ENCODE measurements around the gene MRGPRF. TPM values are rescaled to one million over a fixed set of nuclear protein-coding genes. Genes with fewer than 3 reads are reported as not detected.

MRGPRF gene
- total RNA-seq, 2 donors from 2014 or later, result 3.0 to 17.9 TPM

GRCh38 chr11:68994894-68995285, 18.2 kb downstream of the MRGPRF start:
- no peak overlapping the region for H3K9ac ChIP-seq (ENCODE audit: low read depth in 2 of 2, low read length in 2 of 2)
- TF ChIP-seq CTCF (IDR thresholded peaks at IDR 0.05), result no peak
- H3K36me3 ChIP-seq, result no peaks in the 10 kb centered on the region
- H3K4me3 ChIP-seq, result no peak overlapping the region
- intact Hi-C loops (cut with DNase I), result no loop called here
- H3K27me3 ChIP-seq, result no peaks in the 10 kb centered on the region
- H3K4me1 ChIP-seq, result no peaks in the 10 kb centered on the region
- no peak overlapping the region for H3K27ac ChIP-seq
- no peak for DNase-seq
- no peaks in the 10 kb centered on the region for H3K9me3 ChIP-seq

GRCh38 chr11:68994161-68994893, 18.7 kb downstream of the MRGPRF start:
- H3K36me3 ChIP-seq, result no peaks in the 10 kb centered on the region
- intact Hi-C loops (cut with DNase I), result no loop called here
- no peak for DNase-seq
- H3K4me1 ChIP-seq, result no peaks in the 10 kb centered on the region
- no peaks in the 10 kb centered on the region for H3K9me3 ChIP-seq
- no peak overlapping the region for H3K4me3 ChIP-seq
- H3K27ac ChIP-seq, result no peak overlapping the region
- H3K9ac ChIP-seq (ENCODE audit: low read depth in 2 of 2, low read length in 2 of 2), result no peak overlapping the region
- H3K27me3 ChIP-seq, result no peaks in the 10 kb centered on the region
- no peak for TF ChIP-seq CTCF (IDR thresholded peaks at IDR 0.05)

GRCh38 chr11:68993546-68993945, 19.5 kb downstream of the MRGPRF start:
- no peak overlapping the region for H3K9ac ChIP-seq (ENCODE audit: low read depth in 2 of 2, low read length in 2 of 2)
- no peaks in the 10 kb centered on the region for H3K36me3 ChIP-seq
- H3K9me3 ChIP-seq, result no peaks in the 10 kb centered on the region
- intact Hi-C loops (cut with DNase I), result no loop called here
- H3K4me3 ChIP-seq, result no peak overlapping the region
- TF ChIP-seq CTCF (IDR thresholded peaks at IDR 0.05), result no peak
- no peak for DNase-seq
- H3K27me3 ChIP-seq, result no peaks in the 10 kb centered on the region
- no peak overlapping the region for H3K27ac ChIP-seq
- no peaks in the 10 kb centered on the region for H3K4me1 ChIP-seq

GRCh38 chr11:68992743-68993255, 20.2 kb downstream of the MRGPRF start:
- Histone ChIP-seq H3K9ac (ENCODE audit: low read depth in 2 of 2, low read length in 2 of 2) (no peak overlapping the region), H3K27ac (no peak overlapping the region), H3K4me3 (no peak overlapping the region), H3K36me3 (no peaks in the 10 kb centered on the region), H3K4me1 (no peaks in the 10 kb centered on the region), H3K27me3 (no peaks in the 10 kb centered on the region), H3K9me3 (no peaks in the 10 kb centered on the region)
- intact Hi-C loops (cut with DNase I), result no loop called here
- no peak for TF ChIP-seq CTCF (IDR thresholded peaks at IDR 0.05)
- DNase-seq, result no peak

GRCh38 chr11:68990995-68991780, 21.9 kb downstream of the MRGPRF start:
- Histone ChIP-seq H3K27ac (no peak overlapping the region), H3K36me3 (no peaks in the 10 kb centered on the region), H3K4me1 (no peaks in the 10 kb centered on the region), H3K9me3 (no peaks in the 10 kb centered on the region), H3K9ac (ENCODE audit: low read depth in 2 of 2, low read length in 2 of 2) (no peak overlapping the region), H3K4me3 (no peak overlapping the region), H3K27me3 (no peaks in the 10 kb centered on the region)
- no peak for TF ChIP-seq CTCF (IDR thresholded peaks at IDR 0.05)
- DNase-seq, result no peak
- intact Hi-C loops (cut with DNase I), result no loop called here
